GM19468 (cell line): ENCODE data around the gene RADIL.

Experiments used
- ATAC-seq: cut with Tn5 transposase; IDR thresholded peaks from one replicate; pipeline ENCODE4 v1.9.1; 2021; ENCODE audit warnings: mild to moderate bottlenecking, moderate library complexity, moderate number of reproducible peaks; ENCODE audit not compliant: unreplicated experiment; ENCODE audit errors: extremely low read depth

Gene RADIL

DNA sequence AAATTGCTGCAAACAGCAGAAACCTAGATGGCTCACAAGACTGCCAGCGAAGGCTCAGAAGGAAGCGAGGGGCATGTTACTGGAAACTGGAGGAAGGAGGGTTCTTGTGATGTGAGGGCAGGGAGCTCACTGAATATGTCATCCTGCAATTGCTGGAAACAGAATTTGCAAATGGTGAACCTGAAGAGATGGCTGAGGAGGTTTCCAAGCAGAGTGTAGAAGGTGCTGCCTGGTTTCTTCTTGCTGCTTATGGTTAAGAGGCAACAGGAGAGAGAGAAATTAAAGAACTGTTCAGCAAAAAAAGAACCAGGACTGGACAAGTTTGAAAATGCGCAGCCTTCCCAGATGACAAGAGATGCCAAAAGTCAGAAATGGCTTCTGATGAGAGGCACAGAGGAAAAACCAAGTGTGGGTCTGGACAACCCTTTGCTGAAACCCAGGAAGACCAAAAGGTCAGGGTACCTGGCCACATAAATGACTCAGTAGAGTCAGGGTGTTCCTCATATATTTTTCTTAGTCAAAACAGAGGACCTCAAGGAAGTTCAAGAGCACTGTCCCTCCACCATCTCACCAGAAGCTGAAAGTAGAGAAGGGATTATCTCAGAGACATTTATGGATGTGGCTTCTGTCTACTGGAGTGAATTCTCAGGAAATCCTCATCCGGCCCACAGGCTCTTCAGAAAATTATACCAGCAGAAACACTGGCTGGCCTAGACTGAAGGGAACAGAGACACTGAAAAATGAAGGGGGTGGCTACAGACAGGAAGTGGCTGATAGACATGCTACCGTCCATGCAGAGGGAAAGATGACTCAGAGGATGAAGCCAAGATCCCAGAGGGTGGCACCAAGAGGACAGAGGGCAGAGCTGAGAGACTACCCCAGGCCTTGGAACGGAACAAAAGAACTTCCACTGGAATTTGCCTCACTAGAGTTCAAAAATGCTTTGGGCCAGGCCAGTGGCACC, 31.8 kb downstream of the RADIL start:
- ATAC-seq: no peak

GRCh38 chr7:4850262-4850795, 33.2 kb downstream of the RADIL start:
- no peak for ATAC-seq

DNA sequence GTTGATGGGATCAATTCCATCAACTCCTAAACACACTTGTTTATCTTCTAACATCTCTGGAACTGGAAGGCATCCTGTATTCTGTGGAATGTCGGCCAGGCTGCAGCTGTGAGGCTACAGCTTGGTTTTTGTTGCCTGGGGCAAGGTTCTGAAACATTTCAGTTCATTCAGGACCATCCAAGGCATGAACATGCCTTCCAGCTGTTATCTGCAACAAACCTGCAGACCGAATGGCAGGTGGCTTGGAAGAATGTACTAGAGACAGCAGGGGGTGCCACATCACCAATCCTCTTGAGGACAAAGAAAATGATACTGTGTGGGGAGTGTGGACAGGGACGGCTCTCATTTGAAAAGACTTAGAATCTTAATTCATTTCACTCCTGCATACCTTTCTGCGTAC, 34.1 kb downstream of the RADIL start:
- ATAC-seq: no peak

GRCh38 chr7:4845740-4846142, 37.8 kb downstream of the RADIL start:
- no peak for ATAC-seq

GRCh38 chr7:4842319-4843064, 41.0 kb downstream of the RADIL start:
- ATAC-seq: no peak

DNA sequence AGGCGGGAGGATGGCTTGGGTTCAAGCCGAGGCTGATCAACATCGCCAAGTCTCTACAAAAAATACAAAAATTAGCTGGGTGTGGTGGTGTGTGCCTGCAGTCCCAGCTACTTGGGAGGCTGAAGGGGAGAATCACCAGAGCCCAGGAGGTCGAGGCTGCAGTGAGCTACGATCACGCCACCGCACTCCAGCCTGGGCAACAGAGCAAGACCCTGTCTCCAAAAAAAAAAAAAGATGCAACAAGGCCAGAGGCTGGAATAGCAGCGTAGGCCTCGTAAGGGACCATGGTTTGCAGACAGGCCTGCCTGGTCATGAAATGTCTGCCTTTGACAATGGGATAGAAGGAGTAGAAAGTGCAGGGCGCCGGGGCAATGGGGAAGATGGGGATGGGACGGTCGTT, 41.7 kb downstream of the RADIL start:
- ATAC-seq: no peak

GRCh38 chr7:4841007-4841784, 42.3 kb downstream of the RADIL start:
- ATAC-seq: no peak

GRCh38 chr7:4840079-4840501, 43.4 kb downstream of the RADIL start:
- no peak for ATAC-seq

- ATAC-seq: no peak
These were observed 44.7 kb downstream of the RADIL start for GRCh38 chr7:4838626-4839334.

GRCh38 chr7:4837803-4838625, 45.5 kb downstream of the RADIL start:
- ATAC-seq: no peak

- no peak for ATAC-seq
These were observed 46.3 kb downstream of the RADIL start for GRCh38 chr7:4837041-4837802.

DNA sequence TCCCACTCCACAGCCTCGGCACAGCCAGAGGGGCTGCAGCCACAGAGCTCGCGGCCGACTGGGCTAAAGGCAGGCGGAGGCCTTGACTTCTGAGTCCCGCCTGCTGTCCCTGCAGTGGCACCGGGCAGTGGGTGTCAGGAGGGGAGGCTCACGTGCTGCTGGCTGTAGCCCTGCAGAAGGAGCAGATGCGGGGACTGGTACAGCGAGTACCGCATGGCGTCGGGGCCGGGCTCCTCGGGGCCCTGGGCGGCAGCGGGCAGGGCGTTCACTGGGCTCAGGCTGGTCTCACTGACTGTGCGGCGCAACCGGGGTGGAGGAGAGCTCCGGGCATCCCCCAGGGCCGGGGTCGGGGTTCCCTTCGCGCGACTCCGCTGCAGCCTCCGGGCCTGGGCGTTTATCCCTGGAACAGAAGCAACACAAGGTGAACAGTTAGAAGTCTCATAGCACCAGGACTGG, 47.3 kb downstream of the RADIL start:
- no peak for ATAC-seq

DNA sequence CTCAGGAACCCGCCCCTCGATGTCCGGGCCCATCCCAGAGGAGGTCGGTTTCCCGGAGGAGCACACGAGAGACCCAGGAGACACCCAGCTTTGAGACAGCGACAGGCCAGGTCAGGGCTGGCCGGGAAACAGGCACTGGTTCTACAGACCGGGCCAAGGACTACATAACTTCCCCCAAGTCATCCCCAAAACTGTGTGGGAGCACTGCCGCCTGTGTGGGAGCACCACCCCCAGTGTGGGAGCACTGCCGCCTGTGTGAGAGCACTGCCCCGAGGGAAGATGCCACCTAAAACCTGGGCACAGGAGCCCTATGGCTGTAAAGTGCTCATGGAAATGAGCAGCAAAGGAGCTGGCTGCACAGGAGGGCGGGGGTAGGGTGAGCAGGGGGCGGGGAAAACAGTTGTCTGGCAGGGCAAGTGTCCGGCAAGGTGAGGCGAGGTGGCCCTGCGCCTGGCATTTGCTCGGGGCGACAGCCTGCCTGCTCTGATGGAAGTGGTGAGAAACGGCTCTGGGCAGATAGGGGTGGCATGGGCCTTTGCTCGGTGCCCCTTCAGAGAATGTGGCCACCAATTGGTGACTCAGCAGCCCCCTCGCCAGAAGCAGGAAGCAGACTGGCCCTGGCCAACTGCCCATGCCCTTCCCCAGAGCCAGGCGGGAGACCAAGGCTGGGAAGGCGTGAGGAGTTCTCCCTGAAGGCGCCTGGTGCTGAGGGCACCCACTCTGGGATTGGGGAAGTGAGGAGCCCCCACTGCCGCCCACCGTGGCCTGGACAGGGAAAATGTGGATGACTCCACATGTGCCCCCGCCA, 47.9 kb downstream of the RADIL start:
- ATAC-seq: no peak

DNA sequence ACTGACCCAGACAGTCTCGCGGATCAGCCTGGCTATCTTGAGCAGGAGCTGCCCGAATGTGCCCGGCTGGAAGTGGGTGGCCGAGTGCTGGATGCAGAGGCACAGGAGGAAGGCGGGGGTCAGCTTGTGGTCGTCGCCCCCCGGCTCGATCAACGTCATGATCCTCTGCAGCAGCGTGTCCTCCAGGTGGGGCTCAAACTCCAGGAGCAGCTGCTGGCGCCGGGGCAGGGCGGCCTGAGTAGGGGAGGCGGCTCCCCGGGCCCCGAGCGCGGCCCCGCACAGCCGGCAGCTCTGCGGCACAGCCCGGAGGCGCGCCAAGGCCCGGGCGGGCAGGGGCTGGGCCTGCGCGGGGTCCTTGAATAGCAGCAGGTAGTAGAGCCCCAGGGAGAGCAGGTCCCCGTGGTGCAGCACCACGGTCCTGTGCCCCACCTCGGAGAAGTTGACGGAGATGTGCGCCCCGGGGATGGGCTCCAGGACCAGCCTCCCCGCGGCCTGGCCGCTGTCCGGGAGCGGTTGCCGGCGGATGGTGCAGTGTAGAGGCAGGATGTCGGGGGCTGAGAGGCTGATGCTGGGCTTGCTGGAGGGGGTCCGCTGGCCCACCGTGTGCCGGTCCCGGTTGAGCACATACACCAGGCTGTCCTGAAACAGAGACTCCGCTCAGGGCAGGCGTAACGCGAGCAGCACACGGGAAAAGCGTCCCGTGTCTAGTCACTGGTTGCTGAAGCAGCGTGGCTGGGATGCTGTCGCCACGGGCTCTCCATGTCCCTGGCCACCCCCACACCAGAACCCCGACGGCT, 48.7 kb downstream of the RADIL start:
- no peak for ATAC-seq

DNA sequence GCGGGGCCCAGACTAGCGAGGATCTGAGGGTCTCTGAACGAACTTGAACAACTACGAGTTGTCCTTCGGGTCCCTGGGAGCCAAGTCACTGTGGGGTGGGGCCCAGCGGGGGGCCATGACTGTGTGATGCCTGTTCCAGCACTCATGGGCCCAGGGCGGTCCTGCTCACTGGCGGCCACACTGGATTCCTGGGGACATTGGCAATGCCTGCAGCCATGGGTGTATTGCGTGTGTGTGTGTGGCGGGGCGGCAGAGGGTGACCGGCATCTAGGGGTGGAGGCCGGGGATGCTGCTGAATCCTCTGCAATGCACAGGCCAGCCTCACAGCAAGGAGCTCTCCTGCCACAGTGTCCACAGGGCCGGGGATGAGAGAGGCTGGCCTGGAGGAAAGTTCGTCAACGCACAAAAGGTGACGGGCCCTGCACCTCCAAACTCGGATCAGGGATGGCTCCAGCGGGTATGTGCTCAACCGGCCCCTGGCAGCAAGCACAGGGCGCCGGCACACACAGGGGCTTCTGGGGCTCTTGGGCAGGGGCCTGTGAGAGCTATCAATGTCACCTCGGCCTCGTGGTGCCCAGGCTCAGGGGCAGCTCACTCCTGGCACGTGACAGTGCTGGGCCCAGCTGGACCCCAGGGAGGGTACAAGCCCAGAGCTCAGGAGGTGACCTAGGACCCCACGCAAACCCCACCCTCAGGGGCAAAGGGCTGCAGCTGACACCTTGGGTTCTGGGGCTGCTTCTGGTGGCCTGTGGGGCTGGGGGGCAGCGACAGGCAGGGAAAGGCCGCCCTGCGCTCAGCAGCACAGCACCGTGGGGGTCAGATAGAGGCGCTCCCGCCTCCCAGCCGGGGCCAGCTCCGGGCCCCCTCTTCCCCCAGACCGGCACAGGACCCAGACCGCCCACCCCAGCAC, 49.6 kb downstream of the RADIL start:
- ATAC-seq: no peak
